Activated CD4-positive, alpha-beta T cell treated with anti-CD3 and anti-CD28 coated beads, Interleukin-2, amount 50 U/mL, for 24 hours (primary cell): ENCODE measurements around the gene ANKS1B.
"Not testable (repeated sequence)": the region's sequence is repeated elsewhere in the genome, so short reads cannot be mapped to it uniquely, and the experiment has no call there.

Source experiments
- DNase-seq, 2 donors: peaks; one replicate each; pipeline ENCODE4 v3.0.0-alpha.2; 2020; ENCODE audit warnings: low read depth in 1 of 2, low spot score in 1 of 2

Gene ANKS1B

DNA sequence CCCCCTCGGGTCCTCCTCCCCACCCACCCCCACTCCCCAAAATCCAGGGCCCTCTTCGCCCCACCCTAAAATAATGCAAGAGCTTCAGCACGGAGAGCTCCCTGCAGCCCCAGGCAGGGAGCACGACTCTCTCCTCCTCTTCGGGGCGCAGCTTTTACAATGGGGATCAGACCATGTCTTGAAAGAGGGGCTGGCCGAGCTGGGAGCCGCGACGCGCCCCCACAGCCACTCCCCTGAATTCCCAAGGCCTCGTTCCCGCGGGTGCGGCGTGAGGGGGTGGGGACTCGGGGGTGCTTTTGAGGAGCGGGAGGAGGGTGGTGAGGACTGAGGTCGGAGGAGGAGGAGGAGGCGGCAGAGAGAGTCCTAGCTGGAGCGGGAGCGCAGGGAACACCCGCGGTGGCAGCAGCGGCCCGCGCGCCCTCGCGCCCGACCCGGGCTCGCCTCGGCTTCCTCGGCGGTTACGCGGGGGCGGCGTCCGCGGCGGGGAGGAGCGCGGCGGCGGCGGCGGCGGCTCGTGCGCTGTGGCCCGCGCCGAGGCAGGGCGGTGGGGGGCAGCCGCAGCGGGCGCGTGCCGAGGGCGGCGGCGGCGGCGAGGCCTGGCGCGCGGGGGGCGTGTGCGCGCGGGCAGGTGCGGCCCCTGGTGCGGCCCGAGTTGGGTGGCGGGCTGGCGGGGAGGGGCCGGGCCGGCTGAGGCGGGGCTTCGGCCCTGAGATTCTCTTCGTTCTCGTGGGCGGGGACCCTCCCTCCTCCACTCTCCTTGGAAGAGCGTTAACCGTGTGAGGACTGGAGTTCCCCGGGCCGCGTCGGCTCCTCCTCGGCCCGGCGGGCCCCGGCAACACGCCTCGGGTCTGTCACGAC lies at the start of gene ANKS1B:
Gene ANKS1B, minus strand, starts transcription at position 666 of the 858 bp plus-strand sequence. CDS start 699 bp downstream, outside the sequence.
- no peak for DNase-seq

GRCh38 chr12:100031836-100032235 lies 47.1 kb upstream of the ANKS1B start:
- no peak for DNase-seq

DNA sequence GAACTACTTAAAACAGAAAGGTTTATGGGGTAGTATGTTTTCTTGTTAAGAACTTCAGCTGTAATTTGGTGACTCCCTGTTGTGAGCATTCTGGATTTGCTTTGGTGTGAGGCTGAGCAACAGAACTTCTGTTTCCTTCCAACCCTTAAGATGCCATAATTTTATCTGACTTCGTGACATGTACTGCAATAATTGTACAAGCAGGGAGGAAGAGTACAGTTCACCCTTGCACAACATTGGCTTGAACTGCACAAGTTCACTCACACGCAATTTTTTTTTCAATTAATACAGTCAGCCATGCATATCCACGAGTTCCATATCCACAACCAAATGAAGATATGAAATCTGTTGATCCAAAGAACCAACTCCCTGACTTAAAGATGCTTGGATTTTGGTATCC lies 42.9 kb upstream of the ANKS1B start:
- DNase-seq, result no peak

GRCh38 chr12:100026241-100026640 lies 41.5 kb upstream of the ANKS1B start:
- no peak for DNase-seq

GRCh38 chr12:100024974-100025555 lies 40.3 kb upstream of the ANKS1B start:
- no peak for DNase-seq

DNA sequence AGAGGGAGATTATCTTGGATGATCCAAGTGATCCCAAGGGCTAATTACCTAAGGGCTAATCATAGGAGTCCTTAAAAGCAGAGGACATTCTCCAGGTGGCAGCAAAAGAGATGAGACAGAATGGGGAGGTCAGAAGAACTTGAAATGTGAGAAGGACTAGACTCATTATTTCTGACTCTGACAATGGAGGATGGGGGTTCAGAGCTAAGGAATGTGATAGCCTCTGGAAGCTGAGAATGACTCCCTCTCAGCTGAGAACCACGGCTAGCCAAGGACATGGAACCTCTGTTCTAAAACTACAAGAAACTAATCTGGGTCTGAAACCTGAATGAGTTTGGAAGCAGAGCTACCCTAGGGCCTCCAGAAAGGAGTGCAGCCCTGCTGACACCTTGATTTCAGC lies 35.6 kb upstream of the ANKS1B start:
- DNase-seq, result no peak

GRCh38 chr12:100017056-100017455 lies 32.3 kb upstream of the ANKS1B start:
- DNase-seq, result no peak

GRCh38 chr12:100016304-100016703 lies 31.6 kb upstream of the ANKS1B start:
- DNase-seq, result not testable (repeated sequence)

DNA sequence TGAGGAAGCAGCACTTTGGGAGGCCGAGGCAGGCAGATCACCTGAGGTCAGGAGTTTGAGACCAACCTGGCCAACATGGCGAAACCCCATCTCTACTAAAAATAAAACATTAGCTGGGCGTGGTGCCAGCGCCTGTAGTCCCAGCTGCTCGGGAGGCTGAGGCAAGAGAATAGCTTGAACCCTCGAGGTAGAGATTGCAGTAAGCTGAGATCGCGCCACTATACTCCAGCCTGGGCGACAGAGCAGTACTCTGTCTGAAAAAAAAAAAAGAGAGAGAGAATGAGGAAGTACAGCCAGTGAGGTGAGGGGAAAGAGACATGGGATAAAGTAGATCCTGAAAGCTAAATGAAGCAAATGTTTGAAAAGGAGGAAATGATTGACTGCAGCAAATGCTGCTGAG lies 21.1 kb upstream of the ANKS1B start:
- not testable (repeated sequence) for DNase-seq

DNA sequence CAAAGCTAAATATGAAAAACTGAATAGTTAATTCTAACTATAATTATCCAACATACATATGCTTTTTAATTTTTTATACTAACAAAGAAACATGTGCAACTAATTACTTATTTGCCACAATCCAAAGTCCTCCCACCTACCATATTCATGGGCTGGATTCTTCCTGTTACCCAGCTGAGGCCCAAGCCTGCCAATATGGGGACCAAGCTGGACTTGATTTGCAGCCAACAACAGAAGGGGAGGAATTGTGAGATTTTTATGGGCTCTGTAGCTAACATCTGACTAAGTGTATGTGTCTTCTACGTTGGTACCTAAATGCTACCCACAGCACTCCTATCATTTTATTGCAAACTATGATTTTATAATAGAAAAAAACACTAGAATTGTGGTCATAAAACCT lies 13.1 kb upstream of the ANKS1B start:
- DNase-seq, result no peak

GRCh38 chr12:99996095-99996494 lies 11.4 kb upstream of the ANKS1B start:
- no peak for DNase-seq

- no peak for DNase-seq
These were observed 895 bp upstream of the ANKS1B start for GRCh38 chr12:99985631-99986030.

DNA sequence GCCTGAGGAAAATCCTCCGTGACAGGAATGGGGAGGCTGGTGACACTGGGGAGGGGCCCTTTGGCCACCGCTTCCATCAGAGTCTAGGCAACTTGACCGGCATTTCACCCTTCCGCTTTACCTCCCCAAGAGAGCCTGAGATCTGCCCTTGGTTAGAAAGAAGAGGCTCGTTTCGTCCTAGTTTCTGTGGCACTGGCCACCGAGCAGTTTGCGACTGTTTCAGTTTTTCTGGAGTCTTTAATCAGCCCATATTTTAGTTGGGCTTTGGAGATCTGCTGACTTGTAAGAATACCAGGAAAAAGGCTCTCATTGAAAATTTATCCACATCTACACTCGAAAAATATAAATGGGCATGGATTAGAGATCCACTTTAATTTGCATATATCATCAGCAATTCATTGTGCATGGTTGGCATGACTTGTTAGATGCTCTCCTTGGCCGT lies 414 bp upstream of the ANKS1B start:
- no peak for DNase-seq

DNA sequence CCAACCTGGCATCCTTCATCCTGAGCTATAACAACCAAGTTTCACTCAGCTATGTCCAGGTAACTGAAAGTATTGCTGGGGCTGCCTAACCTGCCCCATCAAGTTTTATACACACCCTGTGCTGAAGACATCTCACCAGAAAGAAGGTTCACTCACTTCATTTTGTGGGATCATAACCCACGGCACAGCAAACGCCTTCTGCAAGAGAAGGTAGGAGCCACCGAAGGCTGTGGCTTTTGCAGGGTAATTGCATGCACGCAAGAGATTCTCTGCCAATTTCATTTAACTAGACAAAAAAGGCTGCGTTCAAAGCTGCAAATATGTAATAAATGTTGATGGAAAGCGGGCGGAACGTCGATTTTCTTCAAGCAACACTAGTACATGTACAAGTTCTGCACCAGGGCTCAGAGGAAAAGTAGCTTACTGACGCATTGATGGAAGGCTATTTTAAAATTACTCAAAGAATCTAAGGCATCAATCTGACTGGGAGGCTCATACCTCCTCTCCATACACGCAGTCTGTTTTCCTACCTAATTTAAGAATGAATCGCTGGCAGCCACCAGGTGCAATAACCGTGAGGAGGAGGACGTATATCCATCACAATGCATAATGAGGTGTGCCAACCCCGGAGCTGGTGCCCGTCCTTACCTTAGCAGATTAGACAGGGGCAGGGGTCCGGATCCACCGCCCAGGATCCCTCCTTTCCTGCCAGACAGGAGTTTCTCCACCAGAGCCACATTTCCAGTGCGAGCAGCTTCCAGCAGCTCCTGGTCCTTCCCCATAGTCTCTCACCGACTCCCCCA lies 1.1 kb downstream of the ANKS1B start:
- no peak for DNase-seq

- DNase-seq, result no peak
These were observed 3.0 kb downstream of the ANKS1B start for GRCh38 chr12:99981639-99982190.

- no peak for DNase-seq
These were observed 5.3 kb downstream of the ANKS1B start for GRCh38 chr12:99979471-99979870.

DNA sequence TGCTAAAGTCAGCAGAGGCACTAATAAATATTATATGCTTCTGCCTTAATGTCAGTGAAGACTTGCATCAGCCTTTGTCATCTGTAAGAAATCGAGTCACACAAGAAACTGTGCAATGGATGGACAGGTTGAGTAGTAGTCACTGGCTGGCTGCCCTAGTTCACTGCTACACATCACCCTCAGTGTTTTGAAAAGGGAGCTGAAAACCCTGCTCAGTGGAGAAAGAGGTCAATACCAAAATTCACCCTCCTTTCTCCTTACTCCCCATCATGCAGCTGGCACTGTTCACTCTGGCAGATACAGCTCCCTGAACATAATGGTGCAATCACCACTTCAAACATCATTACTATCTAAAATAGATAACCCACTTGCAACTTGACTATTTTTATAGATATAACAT lies 6.6 kb downstream of the ANKS1B start:
- no peak for DNase-seq

DNA sequence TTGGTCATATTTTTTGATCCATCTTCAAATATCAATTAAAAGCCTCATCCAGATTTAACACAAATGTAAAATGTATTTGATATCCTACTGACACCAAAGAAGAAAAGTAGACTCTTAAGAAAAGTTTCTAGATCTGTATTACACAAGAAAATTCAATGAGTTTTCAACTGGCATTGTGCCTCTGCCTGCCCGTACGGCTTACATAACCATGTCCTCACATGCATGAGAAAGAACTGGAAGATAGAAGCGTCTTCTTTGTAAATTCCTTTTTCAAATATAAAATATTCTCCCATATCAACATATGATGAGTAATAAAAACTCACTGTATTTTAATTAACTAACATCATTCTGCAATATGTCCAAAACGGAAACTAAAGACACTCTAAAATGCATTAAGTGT lies 7.2 kb downstream of the ANKS1B start:
- no peak for DNase-seq

DNA sequence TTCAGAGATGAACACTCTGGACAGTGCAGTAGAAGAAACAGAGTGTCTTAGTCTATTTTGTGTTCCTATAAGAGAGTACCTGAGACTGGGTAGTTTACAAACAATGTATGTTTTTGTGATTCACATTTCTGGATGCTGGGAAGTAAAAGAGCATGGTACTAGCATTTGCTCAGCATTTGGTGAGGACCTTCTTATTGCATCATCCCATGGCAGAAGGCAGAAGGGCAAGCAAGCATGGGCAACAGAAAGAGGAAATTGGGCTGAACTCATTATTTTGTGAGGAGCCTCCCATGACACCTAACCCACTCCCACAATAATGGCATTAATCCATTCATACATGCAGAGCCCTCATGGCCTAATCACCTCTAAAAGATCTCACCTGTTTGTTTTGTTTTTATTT lies 8.0 kb downstream of the ANKS1B start:
- no peak for DNase-seq

DNA sequence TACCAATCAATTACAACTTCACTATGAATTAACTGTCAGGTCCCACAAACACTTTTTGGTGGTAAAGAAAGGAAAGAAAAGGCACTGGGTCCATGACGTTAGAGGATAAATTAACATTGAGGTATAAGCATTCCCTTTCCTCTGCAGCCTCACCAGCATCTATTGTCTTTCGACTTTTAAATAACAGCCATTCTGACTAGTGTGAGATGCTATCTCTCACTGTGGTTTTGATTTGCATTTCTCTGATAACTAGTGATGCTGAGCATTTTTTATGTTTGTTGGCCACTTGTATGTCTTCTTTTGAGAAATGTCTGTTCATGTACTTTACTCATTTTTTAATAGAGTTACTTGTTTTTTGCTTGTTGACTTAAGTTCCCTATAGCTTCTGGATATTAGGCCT lies 9.4 kb downstream of the ANKS1B start:
- no peak for DNase-seq

DNA sequence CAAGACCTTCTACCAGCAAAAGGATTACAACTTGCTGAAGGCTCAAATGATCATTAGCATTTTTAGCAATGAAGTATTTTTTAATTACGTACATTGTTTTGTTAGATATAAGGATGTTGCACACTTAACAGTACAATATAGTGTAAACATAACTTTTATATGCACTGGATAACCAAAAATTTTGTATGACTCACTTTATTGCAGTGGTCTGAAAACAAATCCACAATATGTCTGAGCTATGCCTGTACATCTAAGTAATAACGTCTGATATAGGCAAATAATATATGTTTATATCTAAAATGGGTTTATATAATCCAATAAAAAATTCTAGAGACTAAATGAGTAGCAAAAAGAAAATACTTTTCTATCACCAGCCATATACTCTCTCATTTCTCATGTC lies 10.6 kb downstream of the ANKS1B start:
- no peak for DNase-seq

GRCh38 chr12:99966429-99966828 lies 18.3 kb downstream of the ANKS1B start:
- no peak for DNase-seq
